ENCODE data around the gene ZKSCAN3.

GRCh38 chr6:28407401-28407800, 57.7 kb downstream of the ZKSCAN3 start:
- TF ChIP-seq POLR2A (IDR thresholded peaks at IDR 0.05; ENCODE audit: low read depth, low read length): no peak
- TF ChIP-seq POLR2AphosphoS5 (IDR thresholded peaks at IDR 0.05; ENCODE audit: low read depth, low read length): no peak
- no peak for TF ChIP-seq TAF1 (IDR thresholded peaks at IDR 0.05; ENCODE audit: borderline replicate concordance, low read depth, low read length)

Data from GM12892 (cell line).